H1 (cell line): Measurements from ENCODE around the gene TMEM127. TPM values are rescaled to one million over a fixed set of nuclear protein-coding genes. Genes with fewer than 3 reads are reported as not detected.
A peak's percentile ranks its signal among the peaks of the same experiment; 100 is the strongest.

Experiments
- CTCF ChIA-PET: fragments of 300-600 bp; sonication (Branson Sonifier 250); formaldehyde crosslinking; loops from one replicate; lab custom pipeline; 2021; ENCODE audit not compliant: partially characterized antibody; lab: Charles Lee
- POLR2A ChIA-PET: fragments of 300-600 bp; sonication (Branson Sonifier 250); formaldehyde crosslinking; loops from one replicate; lab custom pipeline; 2021; ENCODE audit warnings: inconsistent platforms; ENCODE audit not compliant: partially characterized antibody; lab: Charles Lee
- DNase-seq, 2 experiments: peaks; one replicate each; pipeline versions ENCODE4 v3.0.0 to v3.0.0-alpha.2; 2010 to 2022; ENCODE audit warnings: low spot score in 2 of 2, low read depth in 1 of 2, mixed read lengths in 1 of 2
- FAIRE-seq: peaks from 2 replicates; lab custom pipeline; 2011; peaks lifted over from hg19 to GRCh38; lab: Jason Lieb, UNC
- H2AFZ ChIP-seq: 2 replicates; pipeline ENCODE4 v1.8.1; 2012; ENCODE audit warnings: low read length, inconsistent platforms
- H2AK5ac ChIP-seq: 2 replicates; pipeline ENCODE4 v1.6.1; 2013; ENCODE audit warnings: low read depth, low read length
- H2BK120ac ChIP-seq: replicated peaks from 2 replicates; pipeline ENCODE3; 2013; ENCODE audit warnings: low read depth, low read length, inconsistent platforms
- H2BK12ac ChIP-seq: 2 replicates; pipeline ENCODE4 v1.6.1; 2013; ENCODE audit warnings: low read depth, low read length
- H2BK15ac ChIP-seq: 2 replicates; pipeline ENCODE4 v1.6.1; 2013; ENCODE audit warnings: low read length
- H2BK20ac ChIP-seq: 2 replicates; pipeline ENCODE4 v1.6.1; 2013; ENCODE audit warnings: low read length
- H2BK5ac ChIP-seq: 2 replicates; pipeline ENCODE4 v1.6.1; 2013; ENCODE audit warnings: low read depth, low read length
- H3K14ac ChIP-seq: 2 replicates; pipeline ENCODE4 v1.6.1; 2013; ENCODE audit warnings: inconsistent platforms; ENCODE audit not compliant: insufficient read length
- H3K18ac ChIP-seq: 2 replicates; pipeline ENCODE4 v1.6.1; 2013; ENCODE audit warnings: low read length; ENCODE audit errors: extremely low read depth
- H3K23ac ChIP-seq: 2 replicates; pipeline ENCODE4 v1.6.1; 2013; ENCODE audit warnings: inconsistent platforms; ENCODE audit not compliant: insufficient read length
- H3K23me2 ChIP-seq: 2 replicates; pipeline ENCODE4 v1.6.1; 2013; ENCODE audit warnings: low read depth, low read length
- H3K27ac ChIP-seq: 2 replicates; pipeline ENCODE4 v1.6.1; 2011; ENCODE audit warnings: low read depth, low read length, inconsistent platforms
- H3K27me3 ChIP-seq, 4 experiments: replicated peaks in 1 of 4; 1 replicate in 1 of 4; 2 replicates in 3 of 4; pipeline versions ENCODE4 v1.6.1 to v1.8.1; 2011 to 2013; ENCODE audit warnings: low read length in 3 of 4, mild to moderate bottlenecking in 3 of 4, inconsistent platforms in 2 of 4, mixed read lengths in 2 of 4, moderate library complexity in 1 of 4; ENCODE audit not compliant: control insufficient read depth in 3 of 4, insufficient read depth in 3 of 4; ENCODE audit errors: extremely low read depth in 1 of 4
- H3K36me3 ChIP-seq, 4 experiments: 2 replicates each; pipeline versions ENCODE4 v1.6.1 to v1.8.1; 2011 to 2013; ENCODE audit warnings: mild to moderate bottlenecking in 4 of 4, low read length in 3 of 4, moderate library complexity in 2 of 4, control low read depth in 1 of 4, inconsistent platforms in 1 of 4; ENCODE audit not compliant: insufficient read depth in 4 of 4, control insufficient read depth in 2 of 4
- H3K4ac ChIP-seq: replicated peaks from 2 replicates; pipeline ENCODE3; 2013; ENCODE audit warnings: low read length, low read depth, mixed read lengths, inconsistent platforms; ENCODE audit not compliant: insufficient read length
- H3K4me1 ChIP-seq, 4 experiments: replicated peaks in 1 of 4; 1 replicate in 1 of 4; 2 replicates in 3 of 4; pipeline versions ENCODE4 v1.6.1 to v1.8.1; 2011 to 2013; ENCODE audit warnings: low read length in 3 of 4, inconsistent platforms in 2 of 4, mixed read lengths in 1 of 4; ENCODE audit not compliant: insufficient read depth in 4 of 4, control insufficient read depth in 3 of 4
- H3K4me2 ChIP-seq, 2 experiments: 2 replicates each; pipeline versions ENCODE4 v1.6.1 to v1.8.1; 2011 to 2013; ENCODE audit warnings: low read depth in 2 of 2, low read length in 2 of 2, control low read depth in 1 of 2, inconsistent platforms in 1 of 2, mild to moderate bottlenecking in 1 of 2; ENCODE audit not compliant: insufficient read depth in 1 of 2
- H3K4me3 ChIP-seq, 4 experiments: fragments of 200-600, 300-600 bp in 1 of 4; sonication (generic), shearing (Covaris generic), sonication (Bioruptor Twin) in 1 of 4; 2 replicates each; pipeline versions ENCODE4 v1.5.1 to v1.8.1; 2011 to 2016; ENCODE audit warnings: low read length in 4 of 4, low read depth in 3 of 4, control low read depth in 2 of 4, inconsistent platforms in 2 of 4, mild to moderate bottlenecking in 2 of 4, mixed read lengths in 1 of 4, moderate library complexity in 1 of 4; ENCODE audit not compliant: insufficient read depth in 2 of 4; ENCODE audit errors: extremely low read depth in 1 of 4
- H3K56ac ChIP-seq: replicated peaks from 2 replicates; pipeline ENCODE3; 2013; ENCODE audit warnings: low read depth, mild to moderate bottlenecking, mixed read lengths, low read length, inconsistent platforms; ENCODE audit not compliant: insufficient read length
- H3K79me1 ChIP-seq: 2 replicates; pipeline ENCODE4 v1.6.1; 2013; ENCODE audit warnings: low read depth, low read length, control low read depth
- H3K79me2 ChIP-seq, 2 experiments: 2 replicates each; pipeline versions ENCODE4 v1.6.1 to v1.8.1; 2012 to 2013; ENCODE audit warnings: low read length in 2 of 2, mild to moderate bottlenecking in 2 of 2, inconsistent platforms in 1 of 2; ENCODE audit not compliant: insufficient read depth in 2 of 2, control insufficient read depth in 1 of 2
- H3K9ac ChIP-seq, 4 experiments: replicated peaks in 1 of 4; 1 replicate in 1 of 4; 2 replicates in 3 of 4; pipeline versions ENCODE4 v1.6.1 to v1.8.1; 2011 to 2013; ENCODE audit warnings: low read depth in 3 of 4, low read length in 3 of 4, control low read depth in 2 of 4, mild to moderate bottlenecking in 2 of 4, moderate library complexity in 2 of 4, inconsistent platforms in 1 of 4; ENCODE audit errors: extremely low read depth in 1 of 4
- H3K9me3 ChIP-seq, 2 experiments: 2 replicates each; pipeline versions ENCODE4 v1.6.1 to v1.8.1; 2012 to 2013; ENCODE audit warnings: mild to moderate bottlenecking in 2 of 2, moderate library complexity in 2 of 2, control low read depth in 1 of 2, inconsistent platforms in 1 of 2, low read depth in 1 of 2, low read length in 1 of 2, mixed read lengths in 1 of 2; ENCODE audit not compliant: insufficient read depth in 2 of 2
- H4K20me1 ChIP-seq, 2 experiments: replicated peaks in 1 of 2; 2 replicates each; pipeline versions ENCODE3 to v1.8.1; 2011 to 2013; ENCODE audit warnings: inconsistent platforms in 2 of 2, low read length in 2 of 2, mild to moderate bottlenecking in 1 of 2; ENCODE audit not compliant: insufficient read depth in 2 of 2, control insufficient read depth in 1 of 2
- H4K5ac ChIP-seq: 2 replicates; pipeline ENCODE4 v1.6.1; 2013; ENCODE audit warnings: low read length, low read depth, mixed read lengths, inconsistent platforms; ENCODE audit not compliant: insufficient read length
- H4K8ac ChIP-seq: 2 replicates; pipeline ENCODE4 v1.8.0; 2013; ENCODE audit warnings: mild to moderate bottlenecking, moderate library complexity, low read length, inconsistent platforms; ENCODE audit not compliant: insufficient read depth; ENCODE audit errors: extremely low read depth
- H4K91ac ChIP-seq: replicated peaks from 2 replicates; pipeline ENCODE3; 2013; ENCODE audit warnings: low read length, mixed read lengths, inconsistent platforms; ENCODE audit not compliant: insufficient read length
- EGR1 ChIP-seq: IDR thresholded peaks from 2 replicates; pipeline ENCODE4 v1.6.1; 2011; ENCODE audit warnings: low read depth, low read length, borderline replicate concordance
- FOSL1 ChIP-seq: IDR thresholded peaks from 2 replicates; pipeline ENCODE4 v1.6.1; 2011; ENCODE audit warnings: mild to moderate bottlenecking, low read depth, low read length, moderate library complexity; ENCODE audit not compliant: insufficient read depth
- KDM5A ChIP-seq: fragments of 200-600 bp; IDR thresholded peaks from 2 replicates; pipeline ENCODE4 v1.7.1; 2012; ENCODE audit warnings: mild to moderate bottlenecking, low read length, inconsistent platforms, mixed read lengths
- RXRA ChIP-seq: IDR thresholded peaks from 2 replicates; pipeline ENCODE4 v1.6.1; 2011; ENCODE audit warnings: low read depth, mild to moderate bottlenecking, low read length, moderate library complexity; ENCODE audit not compliant: insufficient read depth
- SIX5 ChIP-seq: IDR thresholded peaks from 2 replicates; pipeline ENCODE4 v1.6.1; 2011; ENCODE audit warnings: mild to moderate bottlenecking, low read depth, low read length
- TBP ChIP-seq: IDR thresholded peaks from 2 replicates; pipeline ENCODE4 v1.6.1; 2011; ENCODE audit warnings: low read depth, low read length, improper control_type of control experiment
- YY1 ChIP-seq: IDR thresholded peaks from 2 replicates; pipeline ENCODE4 v1.6.1; 2011; ENCODE audit warnings: low read depth, mild to moderate bottlenecking, low read length
- polyA plus RNA-seq, 7 experiments: library from polyadenylated mRNA; depleted of rRNA in 3 of 7; stranded (reverse) in 5 of 7; unstranded in 2 of 7; fragments of >200 nt in 5 of 7; fragments of 200-250 nt in 2 of 7; gene quantifications; 1 replicate in 5 of 7; 2 replicates in 1 of 7; 4 replicates in 1 of 7; pipeline versions ENCODE4 v1.2.1 to v1.2.3, GENCODE V29; 2011 to 2013; ENCODE audit warnings: missing spikeins in 2 of 7, mixed read lengths in 2 of 7
- total RNA-seq: library from RNA; stranded (reverse); fragmentation: NEBNext Ultra II Directional; extraction: Animal tissue kit (Norgen Biotek cat#: 25700); gene quantifications from 2 replicates; pipeline ENCODE4 v1.2.1, GENCODE V29; 2021
- TF ChIP-seq, protein P1 (sequence below), 3 experiments: IDR thresholded peaks; 1 replicate in 2 of 3; 2 replicates in 1 of 3; pipeline versions ENCODE4 v1.5.1 to v1.6.1; 2011; ENCODE audit warnings: low read length in 3 of 3, mild to moderate bottlenecking in 3 of 3, inconsistent platforms in 2 of 3, low read depth in 1 of 3, moderate library complexity in 1 of 3; ENCODE audit not compliant: insufficient read depth in 1 of 3; ENCODE audit errors: control extremely low read depth in 1 of 3

TMEM127 gene
- total and polyA plus RNA-seq, 2 of the 8 experiments (the other 6 are each of a cell fraction or from before 2014, with no cell fraction given), result 25.0 to 41.0 TPM

DNA sequence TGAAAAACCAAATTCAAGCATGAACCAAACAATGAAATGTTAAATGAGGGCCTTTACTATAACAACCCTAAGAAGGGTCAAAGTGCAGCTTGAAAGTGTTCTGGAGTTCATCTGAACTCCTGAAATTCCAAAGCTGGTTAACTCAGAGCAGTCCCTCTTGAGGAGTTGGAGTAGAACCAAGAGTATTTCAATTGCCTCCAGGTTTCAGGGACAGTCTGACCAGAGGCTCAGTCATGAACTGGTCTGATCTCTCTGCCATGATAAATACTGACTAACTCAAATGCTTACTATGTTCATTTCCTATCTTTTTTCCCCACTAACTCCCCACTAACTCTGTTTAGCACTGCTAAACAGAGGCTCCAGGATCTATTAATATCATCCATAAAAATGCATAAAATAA is 59.9 kb downstream of the TMEM127 start:
- DNase-seq (no peak), FAIRE-seq (no peak)
- H3K27me3 ChIP-seq, result no peaks in the 10 kb centered on the region
- no peak overlapping the region for H3K9ac ChIP-seq
- no peak overlapping the region for H3K27ac ChIP-seq
- H3K4me2 ChIP-seq, result peak overlapping the region; percentile 47 to 91
- no peak overlapping the region for H3K23ac ChIP-seq
- H2BK15ac ChIP-seq, result no peak overlapping the region
- CTCF ChIA-PET, result no interaction called here
- H3K18ac ChIP-seq, result no peak overlapping the region
- no peak overlapping the region for H4K8ac ChIP-seq
- no peak overlapping the region for H2BK12ac ChIP-seq
- H4K20me1 ChIP-seq, result peaks cover 28 to 38% of the 10 kb centered on the region in 2 experiments
- H3K4me3 ChIP-seq, result peak overlapping the region in 1 of 4 experiments; percentile 32; a peak in 1 of 8 replicates
- H2BK20ac ChIP-seq, result no peak overlapping the region
- peaks cover 3% of the 10 kb centered on the region; the same call in 1 of the 2 replicates for H3K79me1 ChIP-seq
- TF ChIP-seq SIX5 (no peak), RXRA (no peak), EGR1 (no peak), FOSL1 (no peak), KDM5A (no peak), TBP (no peak), YY1 (no peak)
- TF ChIP-seq, protein P1, sequence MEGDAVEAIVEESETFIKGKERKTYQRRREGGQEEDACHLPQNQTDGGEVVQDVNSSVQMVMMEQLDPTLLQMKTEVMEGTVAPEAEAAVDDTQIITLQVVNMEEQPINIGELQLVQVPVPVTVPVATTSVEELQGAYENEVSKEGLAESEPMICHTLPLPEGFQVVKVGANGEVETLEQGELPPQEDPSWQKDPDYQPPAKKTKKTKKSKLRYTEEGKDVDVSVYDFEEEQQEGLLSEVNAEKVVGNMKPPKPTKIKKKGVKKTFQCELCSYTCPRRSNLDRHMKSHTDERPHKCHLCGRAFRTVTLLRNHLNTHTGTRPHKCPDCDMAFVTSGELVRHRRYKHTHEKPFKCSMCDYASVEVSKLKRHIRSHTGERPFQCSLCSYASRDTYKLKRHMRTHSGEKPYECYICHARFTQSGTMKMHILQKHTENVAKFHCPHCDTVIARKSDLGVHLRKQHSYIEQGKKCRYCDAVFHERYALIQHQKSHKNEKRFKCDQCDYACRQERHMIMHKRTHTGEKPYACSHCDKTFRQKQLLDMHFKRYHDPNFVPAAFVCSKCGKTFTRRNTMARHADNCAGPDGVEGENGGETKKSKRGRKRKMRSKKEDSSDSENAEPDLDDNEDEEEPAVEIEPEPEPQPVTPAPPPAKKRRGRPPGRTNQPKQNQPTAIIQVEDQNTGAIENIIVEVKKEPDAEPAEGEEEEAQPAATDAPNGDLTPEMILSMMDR (IDR thresholded peaks at IDR 0.05; ENCODE audit: control extremely low read depth in 1 of 3, insufficient read depth in 1 of 3, low read depth in 1 of 3, low read length in 3 of 3), result no peak
- H2AK5ac ChIP-seq, result no peak overlapping the region
- no peak overlapping the region for H4K91ac ChIP-seq
- H3K4ac ChIP-seq, result no peak overlapping the region
- H3K14ac ChIP-seq, result no peak overlapping the region
- no peak overlapping the region for H4K5ac ChIP-seq
- H3K4me1 ChIP-seq, result peaks cover 4 to 11% (median 7%) of the 10 kb centered on the region in 4 experiments; a peak in 5 of 7 replicates
- POLR2A ChIA-PET, result no interaction called here
- H3K23me2 ChIP-seq, result peaks cover 8% of the 10 kb centered on the region; the same call in 1 of the 2 replicates
- no peaks in the 10 kb centered on the region for H3K36me3 ChIP-seq
- H3K79me2 ChIP-seq, result peaks cover 51 to 77% of the 10 kb centered on the region in 2 experiments
- H3K9me3 ChIP-seq, result no peaks in the 10 kb centered on the region
- no peak overlapping the region for H2AFZ ChIP-seq
- no peak overlapping the region for H3K56ac ChIP-seq
- H2BK5ac ChIP-seq, result no peak overlapping the region
- no peak overlapping the region for H2BK120ac ChIP-seq
